BLaER1 treated with 17β-estradiol and CSF1 and Interleukin-3, amounts not matched to agents 10 nM and 100 nM (cell line): Measurements from ENCODE around the gene QKI.
"Not testable (repeated sequence)": the region's sequence is repeated elsewhere in the genome, so short reads cannot be mapped to it uniquely, and the experiment has no call there.

Source experiments
- H3K27ac ChIP-seq, 11 experiments: shearing (Covaris generic); formaldehyde crosslinking; 2 replicates each; pipeline ENCODE4 v1.8.1; 2022
- H3K27me3 ChIP-seq, 11 experiments: shearing (Covaris generic); formaldehyde crosslinking; 2 replicates each; pipeline ENCODE4 v1.8.1; 2022
- H3K36me3 ChIP-seq, 11 experiments: shearing (Covaris generic); formaldehyde crosslinking; 2 replicates each; pipeline ENCODE4 v1.8.1; 2022
- H3K4me1 ChIP-seq, 10 experiments: shearing (Covaris generic); formaldehyde crosslinking; 2 replicates each; pipeline ENCODE4 v1.8.1; 2022
- H3K4me2 ChIP-seq, 11 experiments: shearing (Covaris generic); formaldehyde crosslinking; 2 replicates each; pipeline ENCODE4 v1.8.1; 2022
- H3K4me3 ChIP-seq, 10 experiments: shearing (Covaris generic); formaldehyde crosslinking; 2 replicates each; pipeline ENCODE4 v1.8.1; 2022
- H3K9ac ChIP-seq, 11 experiments: shearing (Covaris generic); formaldehyde crosslinking; 2 replicates each; pipeline ENCODE4 v1.8.1; 2022
- H3K9me3 ChIP-seq, 11 experiments: shearing (Covaris generic); formaldehyde crosslinking; replicated peaks in 1 of 11; 2 replicates each; pipeline ENCODE4 v1.8.1; 2022
- H4K20me1 ChIP-seq, 11 experiments: shearing (Covaris generic); formaldehyde crosslinking; 2 replicates each; pipeline ENCODE4 v1.8.1; 2022
- Cebpa-rat ChIP-seq, 11 experiments: shearing (Covaris generic); IDR thresholded peaks; 2 replicates each; pipeline ENCODE4 v1.8.1; 2022

Gene QKI

GRCh38 chr6:163435023-163435422 lies 20.5 kb downstream of the QKI start:
- H3K4me2 ChIP-seq = peak overlapping the region in 2 of 11 experiments; percentile 33 to 53; a peak in 3 of 22 replicates
- H3K36me3 ChIP-seq = peaks cover 0 to 12% (median 7%) of the 10 kb centered on the region in 11 experiments; a peak in 8 of 22 replicates
- peaks cover 14 to 91% (median 21%) of the 10 kb centered on the region in 10 experiments for H3K4me1 ChIP-seq
- no peak overlapping the region for H3K9ac ChIP-seq
- peaks cover 84 to 100% (median 99%) of the 10 kb centered on the region in 11 experiments for H4K20me1 ChIP-seq
- peak in 6 of 11 experiments; percentile 16 to 73 (median 34); a peak in 5 of 22 replicates for TF ChIP-seq Cebpa-rat (IDR thresholded peaks at IDR 0.05)
- H3K27ac ChIP-seq = no peak overlapping the region
- peaks cover 0 to 12% (median 4%) of the 10 kb centered on the region in 11 experiments; a peak in 5 of 22 replicates for H3K9me3 ChIP-seq
- no peak overlapping the region for H3K4me3 ChIP-seq
- no peaks in the 10 kb centered on the region for H3K27me3 ChIP-seq

- Histone ChIP-seq H3K4me3 (no peak overlapping the region), H3K9me3 (peaks cover 0 to 15% (median 5%) of the 10 kb centered on the region in 11 experiments; a peak in 6 of 22 replicates), H3K4me2 (peak overlapping the region in 9 of 11 experiments; percentile 5 to 69 (median 44); a peak in 15 of 22 replicates), H3K9ac (no peak overlapping the region), H3K27ac (no peak overlapping the region), H4K20me1 (peaks cover 83 to 100% (median 99%) of the 10 kb centered on the region in 11 experiments), H3K36me3 (peaks cover 0 to 17% (median 7%) of the 10 kb centered on the region in 11 experiments; a peak in 9 of 22 replicates), H3K4me1 (peaks cover 14 to 95% (median 21%) of the 10 kb centered on the region in 10 experiments), H3K27me3 (no peaks in the 10 kb centered on the region)
- no peak for TF ChIP-seq Cebpa-rat (IDR thresholded peaks at IDR 0.05)
Measured at GRCh38 chr6:163436843-163437242, 22.3 kb downstream of the QKI start.

- TF ChIP-seq Cebpa-rat (IDR thresholded peaks at IDR 0.05) = no peak
- Histone ChIP-seq H3K4me2 (peak overlapping the region; percentile 12 to 69 (median 48); a peak in 18 of 22 replicates), H4K20me1 (peaks cover 83 to 100% (median 99%) of the 10 kb centered on the region in 11 experiments), H3K9me3 (peaks cover 0 to 16% (median 6%) of the 10 kb centered on the region in 11 experiments; a peak in 7 of 22 replicates), H3K27ac (no peak overlapping the region), H3K9ac (no peak overlapping the region), H3K27me3 (no peaks in the 10 kb centered on the region), H3K4me1 (peaks cover 14 to 90% (median 21%) of the 10 kb centered on the region in 10 experiments), H3K4me3 (no peak overlapping the region), H3K36me3 (peaks cover 0 to 17% (median 7%) of the 10 kb centered on the region in 11 experiments; a peak in 9 of 22 replicates)
Measured at GRCh38 chr6:163437466-163437865, 22.9 kb downstream of the QKI start.

- H3K27me3 ChIP-seq = no peaks in the 10 kb centered on the region
- no peak overlapping the region for H3K9ac ChIP-seq
- peaks cover 0 to 18% (median 10%) of the 10 kb centered on the region in 11 experiments; a peak in 11 of 22 replicates for H3K36me3 ChIP-seq
- H3K4me2 ChIP-seq = peak overlapping the region in 3 of 11 experiments; percentile 27 to 69 (median 48); a peak in 3 of 22 replicates
- peaks cover 0 to 17% (median 8%) of the 10 kb centered on the region in 11 experiments; a peak in 8 of 22 replicates for H3K9me3 ChIP-seq
- H3K27ac ChIP-seq = no peak overlapping the region
- TF ChIP-seq Cebpa-rat (IDR thresholded peaks at IDR 0.05) = no peak
- no peak overlapping the region for H3K4me3 ChIP-seq
- peaks cover 14 to 88% (median 21%) of the 10 kb centered on the region in 10 experiments for H3K4me1 ChIP-seq
- peaks cover 84 to 100% (median 99%) of the 10 kb centered on the region in 11 experiments for H4K20me1 ChIP-seq
Measured at GRCh38 chr6:163438298-163438939, 23.9 kb downstream of the QKI start.

- TF ChIP-seq Cebpa-rat (IDR thresholded peaks at IDR 0.05) = no peak
- Histone ChIP-seq H3K4me1 (peaks cover 14 to 88% (median 21%) of the 10 kb centered on the region in 10 experiments), H3K27me3 (no peaks in the 10 kb centered on the region), H3K4me2 (0 out of 22 replicates have a peak overlapping the region, but pooled peaks of 2 of the 11 experiments have one; percentile 27 to 60), H4K20me1 (peaks cover 85 to 100% (median 99%) of the 10 kb centered on the region in 11 experiments), H3K9me3 (peaks cover 0 to 20% (median 8%) of the 10 kb centered on the region in 11 experiments; a peak in 9 of 22 replicates), H3K27ac (no peak overlapping the region), H3K36me3 (peaks cover 0 to 22% (median 10%) of the 10 kb centered on the region in 11 experiments; a peak in 12 of 22 replicates), H3K4me3 (no peak overlapping the region), H3K9ac (no peak overlapping the region)
Measured at GRCh38 chr6:163438940-163439335, 24.4 kb downstream of the QKI start.

- Histone ChIP-seq H3K36me3 (peaks cover 0 to 24% (median 10%) of the 10 kb centered on the region in 11 experiments; a peak in 13 of 22 replicates), H3K9me3 (peaks cover 0 to 23% (median 10%) of the 10 kb centered on the region in 11 experiments; a peak in 9 of 22 replicates), H3K4me2 (peak overlapping the region in 1 of 11 experiments; percentile 60; a peak in 2 of 22 replicates), H4K20me1 (peaks cover 87 to 100% (median 99%) of the 10 kb centered on the region in 11 experiments), H3K4me1 (peaks cover 14 to 86% (median 21%) of the 10 kb centered on the region in 10 experiments)
- not testable (repeated sequence) for H3K4me3 ChIP-seq, H3K27ac ChIP-seq, H3K27me3 ChIP-seq, H3K9ac ChIP-seq
Measured at GRCh38 chr6:163439390-163439789, 24.9 kb downstream of the QKI start.

GRCh38 chr6:163439997-163440396 lies 25.5 kb downstream of the QKI start:
- Histone ChIP-seq H3K4me2 (peak overlapping the region in 1 of 11 experiments; percentile 60; a peak in 2 of 22 replicates), H3K4me1 (peaks cover 14 to 84% (median 21%) of the 10 kb centered on the region in 10 experiments), H3K9me3 (peaks cover 0 to 27% (median 14%) of the 10 kb centered on the region in 11 experiments; a peak in 13 of 22 replicates), H3K27me3 (no peaks in the 10 kb centered on the region), H3K27ac (no peak overlapping the region), H4K20me1 (peaks cover 86 to 100% (median 99%) of the 10 kb centered on the region in 11 experiments), H3K36me3 (peaks cover 4 to 30% (median 15%) of the 10 kb centered on the region in 11 experiments), H3K4me3 (no peak overlapping the region), H3K9ac (no peak overlapping the region)
- TF ChIP-seq Cebpa-rat (IDR thresholded peaks at IDR 0.05) = no peak

- peaks cover 4 to 67% (median 7%) of the 10 kb centered on the region in 10 experiments; a peak in 17 of 20 replicates for H3K4me1 ChIP-seq
- H3K36me3 ChIP-seq = peaks cover 12 to 39% (median 24%) of the 10 kb centered on the region in 11 experiments
- H3K4me2 ChIP-seq = 0 out of 22 replicates have a peak overlapping the region, but pooled peaks of 1 of the 11 experiments have one; percentile 6
- H3K9me3 ChIP-seq = peaks cover 0 to 36% (median 23%) of the 10 kb centered on the region in 11 experiments; a peak in 15 of 22 replicates
- no peak overlapping the region for H3K4me3 ChIP-seq
- H4K20me1 ChIP-seq = peaks cover 78 to 100% (median 99%) of the 10 kb centered on the region in 11 experiments
- no peak overlapping the region for H3K9ac ChIP-seq
- no peak overlapping the region for H3K27ac ChIP-seq
- no peaks in the 10 kb centered on the region for H3K27me3 ChIP-seq
- TF ChIP-seq Cebpa-rat (IDR thresholded peaks at IDR 0.05) = no peak
Measured at GRCh38 chr6:163442336-163442735, 27.8 kb downstream of the QKI start.

GRCh38 chr6:163444077-163444476 lies 29.6 kb downstream of the QKI start:
- H3K4me1 ChIP-seq = peaks cover 0 to 58% (median 0%) of the 10 kb centered on the region in 10 experiments; a peak in 4 of 20 replicates
- no peak overlapping the region for H3K4me3 ChIP-seq
- no peak overlapping the region for H3K27ac ChIP-seq
- H3K27me3 ChIP-seq = no peaks in the 10 kb centered on the region
- peaks cover 71 to 100% (median 98%) of the 10 kb centered on the region in 11 experiments for H4K20me1 ChIP-seq
- peaks cover 12 to 37% (median 21%) of the 10 kb centered on the region in 11 experiments for H3K36me3 ChIP-seq
- H3K9ac ChIP-seq = no peak overlapping the region
- no peak overlapping the region for H3K4me2 ChIP-seq
- TF ChIP-seq Cebpa-rat (IDR thresholded peaks at IDR 0.05) = no peak
- peaks cover 0 to 41% (median 23%) of the 10 kb centered on the region in 11 experiments; a peak in 15 of 22 replicates for H3K9me3 ChIP-seq
